K562 (cell line): ENCODE measurements around the gene ORAI3. TPM values are rescaled to one million over a fixed set of nuclear protein-coding genes. Genes with fewer than 3 reads are reported as not detected.

ENCODE experiments used
- CREBBP ChIP-seq: IDR thresholded peaks from one replicate; pipeline ENCODE4 v1.6.1; 2012; ENCODE audit warnings: low read depth, mild to moderate bottlenecking, control low read depth, inconsistent platforms, low read length
- ESRRA ChIP-seq: fragments of 450-650 bp; IDR thresholded peaks from 2 replicates; pipeline ENCODE4 v1.6.1; 2014; ENCODE audit warnings: low read depth, mild to moderate bottlenecking, moderate library complexity, borderline replicate concordance
- FUS ChIP-seq: fragments of 200-400 bp; formaldehyde crosslinking; optimal IDR thresholded peaks from 2 replicates; pipeline ENCODE3; 2017; ENCODE audit warnings: low read depth, low read length
- HDGF ChIP-seq: fragments of 450-650 bp; IDR thresholded peaks from 2 replicates; pipeline ENCODE4 v1.6.1; 2016
- HOMEZ ChIP-seq: fragments of 250-450 bp; sonication (Bioruptor Pico); IDR thresholded peaks from 2 replicates; pipeline ENCODE4 v1.4.0; 2020; ENCODE audit warnings: mild to moderate bottlenecking, moderate library complexity
- JUN ChIP-seq, 2 experiments: sonication (generic) in 1 of 2; formaldehyde crosslinking in 1 of 2; IDR thresholded peaks; 2 replicates each; pipeline versions ENCODE4 v1.6.1 to v1.8.0; 2012 to 2022; ENCODE audit warnings: borderline replicate concordance in 2 of 2, mild to moderate bottlenecking in 2 of 2, improper control_type of control experiment in 1 of 2, low read depth in 1 of 2, low read length in 1 of 2, missing genetic modification reagents in 1 of 2
- L3MBTL2 ChIP-seq: fragments of 450-650 bp; IDR thresholded peaks from 2 replicates; pipeline ENCODE4 v1.6.1; 2016; ENCODE audit warnings: mild to moderate bottlenecking, moderate library complexity
- NFYB ChIP-seq: IDR thresholded peaks from 2 replicates; pipeline ENCODE4 v1.6.1; 2011; ENCODE audit warnings: mild to moderate bottlenecking, moderate library complexity; ENCODE audit not compliant: insufficient read length; ENCODE audit errors: extremely low read depth
- NR1H2 ChIP-seq: sonication (generic); formaldehyde crosslinking; IDR thresholded peaks from 2 replicates; pipeline ENCODE4 v1.4.0; 2020; ENCODE audit warnings: mild to moderate bottlenecking, missing genetic modification reagents
- POLR2G ChIP-seq: fragments of 200-400 bp; formaldehyde crosslinking; IDR thresholded peaks from 2 replicates; pipeline ENCODE4 v1.6.1; 2017; ENCODE audit warnings: low read depth, mild to moderate bottlenecking, antibody characterized with exemption, low read length, moderate library complexity
- SNIP1 ChIP-seq: fragments of 450-650 bp; IDR thresholded peaks from 2 replicates; pipeline ENCODE4 v1.7.1; 2017; ENCODE audit warnings: low read depth, mild to moderate bottlenecking
- SRF ChIP-seq, 2 experiments: fragments of 250-450, 450-650 bp in 1 of 2; sonication (Bioruptor Pico) in 1 of 2; sonication (generic) in 1 of 2; formaldehyde crosslinking; IDR thresholded peaks; 2 replicates each; pipeline versions ENCODE4 v1.5.0 to v1.5.1; 2020 to 2022; ENCODE audit warnings: mild to moderate bottlenecking in 1 of 2, missing genetic modification reagents in 1 of 2
- TCFL5 ChIP-seq: fragments of 250-450 bp; sonication (Bioruptor Pico); conservative IDR thresholded peaks from 2 replicates; pipeline ENCODE4 v1.6.1; 2021; ENCODE audit warnings: mild to moderate bottlenecking, moderate library complexity, matching md5 sums
- TSC22D4 ChIP-seq: fragments of 450-650 bp; IDR thresholded peaks from 2 replicates; pipeline ENCODE4 v1.6.1; 2016; ENCODE audit warnings: missing genetic modification characterization, missing biosample characterization, control low read depth
- ZFPM2 ChIP-seq: fragments of 250-450 bp; sonication (Bioruptor Pico); IDR thresholded peaks from 2 replicates; pipeline ENCODE4 v1.5.1; 2022; ENCODE audit warnings: mild to moderate bottlenecking
- ZNF324 ChIP-seq: fragments of 250-450 bp; sonication (Bioruptor Pico); IDR thresholded peaks from 2 replicates; pipeline ENCODE4 v1.4.0; 2020; ENCODE audit warnings: mild to moderate bottlenecking
- ZNF696 ChIP-seq: fragments of 250-450 bp; sonication (Bioruptor Pico); conservative IDR thresholded peaks from 2 replicates; pipeline ENCODE4 v1.4.0; 2020; ENCODE audit warnings: mild to moderate bottlenecking, moderate library complexity
- ZNF740 ChIP-seq, 3 experiments: fragments of 200-800 bp in 1 of 3; sonication (Bioruptor generic) in 1 of 3; sonication (generic) in 1 of 3; formaldehyde crosslinking in 1 of 3; IDR thresholded peaks; 2 replicates each; pipeline versions ENCODE4 v1.6.1 to v1.8.0; 2016 to 2022; ENCODE audit warnings: mild to moderate bottlenecking in 2 of 3, missing compliant biosample characterization in 2 of 3, missing genetic modification characterization in 2 of 3, missing genetic modification reagents in 1 of 3
- polyA plus RNA-seq, 8 experiments: library from polyadenylated mRNA; depleted of rRNA in 4 of 8; stranded (reverse) in 5 of 8; unstranded in 3 of 8; fragments of >200 nt; fragmentation: Nextera tagmentation in 2 of 8; fragmentation: Illumina TruSeq in 1 of 8; extraction: Ambion mirVana in 2 of 8; extraction: Trizol in 1 of 8; gene quantifications; 2 replicates each; pipeline versions ENCODE4 v1.2.1 to v1.2.3, GENCODE V29; 2011 to 2014; ENCODE audit warnings: inconsistent platforms in 1 of 8, missing spikeins in 1 of 8
- total RNA-seq, 7 experiments: library from RNA; depleted of rRNA in 6 of 7; stranded (reverse); fragments of >200 nt in 6 of 7; fragmentation: Illumina TruSeq in 2 of 7; extraction: Trizol in 2 of 7; gene quantifications; 2 replicates each; pipeline versions ENCODE4 v1.2.1 to v1.2.3, GENCODE V29; 2011 to 2021; ENCODE audit warnings: low replicate concordance in 1 of 7
- TF ChIP-seq, protein P1 (sequence below): fragments of 450-650 bp; conservative IDR thresholded peaks from 2 replicates; pipeline ENCODE4 v1.6.1; 2016; ENCODE audit warnings: missing genetic modification characterization, low read depth, mild to moderate bottlenecking, missing compliant biosample characterization, moderate library complexity
- TF ChIP-seq, protein P2 (sequence below): fragments of 250-450 bp; sonication (Bioruptor Pico); IDR thresholded peaks from 2 replicates; pipeline ENCODE4 v1.8.0; 2022; ENCODE audit warnings: moderate library complexity, mild to moderate bottlenecking, inconsistent platforms
- TF ChIP-seq, protein P3 (sequence below): fragments of 450-650 bp; formaldehyde crosslinking; IDR thresholded peaks from 2 replicates; pipeline ENCODE4 v1.4.0; 2020; ENCODE audit warnings: mild to moderate bottlenecking, moderate library complexity

The ORAI3 gene
- total and polyA plus RNA-seq, 9 of the 15 experiments (the other 6 are each of a cell fraction or from before 2014, with no cell fraction given): 4.9 to 23.3 (median 14.1) TPM

DNA sequence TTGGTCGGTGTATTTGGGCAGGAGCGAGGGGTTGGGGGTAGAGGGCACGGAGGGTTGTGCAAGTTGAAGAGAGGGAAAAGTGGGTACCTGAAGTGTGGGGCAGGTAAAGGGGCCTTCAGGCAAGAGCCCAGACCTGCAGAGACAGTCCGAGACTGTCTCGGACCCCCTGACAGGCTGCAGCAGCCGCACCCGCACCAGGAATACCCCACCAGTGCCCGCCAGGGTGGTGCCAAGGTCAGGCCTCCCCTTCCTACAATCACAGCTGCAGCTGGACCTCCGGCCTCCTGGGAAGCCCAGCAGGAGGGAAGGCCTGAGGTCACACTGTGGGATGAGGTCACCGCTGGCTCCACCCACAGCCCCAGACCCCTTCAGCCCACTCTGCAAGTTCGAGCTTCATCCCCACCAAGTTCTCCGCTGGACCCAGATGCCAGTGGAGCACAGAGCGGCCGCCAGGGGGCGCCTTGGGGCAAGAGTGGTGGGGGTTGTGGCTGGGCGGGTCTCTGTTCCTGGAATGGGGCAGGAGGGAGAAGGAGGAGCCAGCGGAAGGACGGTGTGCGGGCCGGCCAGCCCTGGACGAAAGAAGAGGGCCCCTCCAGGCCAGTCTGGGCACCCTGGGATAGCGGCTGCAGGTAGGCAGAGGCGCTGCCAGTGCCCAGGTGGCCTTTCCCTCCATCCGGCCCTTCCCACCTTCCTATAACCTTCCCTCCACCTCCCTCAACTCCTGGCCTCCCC, 36.0 kb downstream of the ORAI3 start, which contains the start of gene HSD3B7 (continued):
- TF ChIP-seq, protein P1, sequence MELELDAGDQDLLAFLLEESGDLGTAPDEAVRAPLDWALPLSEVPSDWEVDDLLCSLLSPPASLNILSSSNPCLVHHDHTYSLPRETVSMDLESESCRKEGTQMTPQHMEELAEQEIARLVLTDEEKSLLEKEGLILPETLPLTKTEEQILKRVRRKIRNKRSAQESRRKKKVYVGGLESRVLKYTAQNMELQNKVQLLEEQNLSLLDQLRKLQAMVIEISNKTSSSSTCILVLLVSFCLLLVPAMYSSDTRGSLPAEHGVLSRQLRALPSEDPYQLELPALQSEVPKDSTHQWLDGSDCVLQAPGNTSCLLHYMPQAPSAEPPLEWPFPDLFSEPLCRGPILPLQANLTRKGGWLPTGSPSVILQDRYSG (tag): no peak
- TF ChIP-seq FUS: no peak
- no peak for TF ChIP-seq SRF (CRISPR knock-in tag; IDR thresholded peaks at IDR 0.05)
- TF ChIP-seq NR1H2 (CRISPR knock-in tag): no peak
- TF ChIP-seq, protein P2, sequence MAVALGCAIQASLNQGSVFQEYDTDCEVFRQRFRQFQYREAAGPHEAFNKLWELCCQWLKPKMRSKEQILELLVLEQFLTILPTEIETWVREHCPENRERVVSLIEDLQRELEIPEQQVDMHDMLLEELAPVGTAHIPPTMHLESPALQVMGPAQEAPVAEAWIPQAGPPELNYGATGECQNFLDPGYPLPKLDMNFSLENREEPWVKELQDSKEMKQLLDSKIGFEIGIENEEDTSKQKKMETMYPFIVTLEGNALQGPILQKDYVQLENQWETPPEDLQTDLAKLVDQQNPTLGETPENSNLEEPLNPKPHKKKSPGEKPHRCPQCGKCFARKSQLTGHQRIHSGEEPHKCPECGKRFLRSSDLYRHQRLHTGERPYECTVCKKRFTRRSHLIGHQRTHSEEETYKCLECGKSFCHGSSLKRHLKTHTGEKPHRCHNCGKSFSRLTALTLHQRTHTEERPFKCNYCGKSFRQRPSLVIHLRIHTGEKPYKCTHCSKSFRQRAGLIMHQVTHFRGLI (CRISPR knock-in tag): no peak
- no peak for TF ChIP-seq NFYB
- no peak for TF ChIP-seq ZNF324 (CRISPR knock-in tag)
- TF ChIP-seq TSC22D4: no peak
- TF ChIP-seq JUN (IDR thresholded peaks at IDR 0.05; ENCODE audit: borderline replicate concordance, low read depth, low read length): no peak
- no peak for TF ChIP-seq JUN (CRISPR knock-in tag; IDR thresholded peaks at IDR 0.05; ENCODE audit: borderline replicate concordance)
- no peak for TF ChIP-seq HOMEZ (CRISPR knock-in tag)
- no peak for TF ChIP-seq ZNF696
- TF ChIP-seq ZFPM2 (CRISPR knock-in tag): no peak
- no peak for TF ChIP-seq L3MBTL2
- no peak for TF ChIP-seq TCFL5 (CRISPR knock-in tag)
- TF ChIP-seq CREBBP: no peak
- TF ChIP-seq ESRRA: peak; percentile 30; the same call in 1 of the 2 replicates
- TF ChIP-seq ZNF740 (CRISPR knock-in tag; IDR thresholded peaks at IDR 0.05): peak; percentile 85
- peak in 1 of 2 experiments; percentile 76; a peak in 2 of 4 replicates for TF ChIP-seq ZNF740 (tag; IDR thresholded peaks at IDR 0.05)
- no peak for TF ChIP-seq HDGF
- no peak for TF ChIP-seq SNIP1
- TF ChIP-seq POLR2G: peak; percentile 75
- TF ChIP-seq, protein P3, sequence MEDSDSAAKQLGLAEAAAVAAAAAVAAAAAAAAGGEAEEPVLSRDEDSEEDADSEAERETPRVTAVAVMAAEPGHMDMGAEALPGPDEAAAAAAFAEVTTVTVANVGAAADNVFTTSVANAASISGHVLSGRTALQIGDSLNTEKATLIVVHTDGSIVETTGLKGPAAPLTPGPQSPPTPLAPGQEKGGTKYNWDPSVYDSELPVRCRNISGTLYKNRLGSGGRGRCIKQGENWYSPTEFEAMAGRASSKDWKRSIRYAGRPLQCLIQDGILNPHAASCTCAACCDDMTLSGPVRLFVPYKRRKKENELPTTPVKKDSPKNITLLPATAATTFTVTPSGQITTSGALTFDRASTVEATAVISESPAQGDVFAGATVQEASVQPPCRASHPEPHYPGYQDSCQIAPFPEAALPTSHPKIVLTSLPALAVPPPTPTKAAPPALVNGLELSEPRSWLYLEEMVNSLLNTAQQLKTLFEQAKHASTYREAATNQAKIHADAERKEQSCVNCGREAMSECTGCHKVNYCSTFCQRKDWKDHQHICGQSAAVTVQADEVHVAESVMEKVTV: peak; percentile 76
